OCI-LY7 (cell line): ENCODE measurements around the gene ERICH2. TPM values are rescaled to one million over a fixed set of nuclear protein-coding genes. Genes with fewer than 3 reads are reported as not detected.

ENCODE experiments used
- BruUV-seq: library from RNA; stranded (reverse); fragments of 400-500 nt; replicated peaks from 2 replicates; lab custom pipeline; 2021; lab: Mats Ljungman, UMichigan
- CTCF ChIA-PET: fragments of 300-600 bp; sonication (Branson Sonifier 250); formaldehyde crosslinking; loops from one replicate; lab custom pipeline; 2022; ENCODE audit warnings: antibody characterized with exemption; ENCODE audit not compliant: unreplicated experiment; lab: Charles Lee
- POLR2A ChIA-PET: fragments of 300-600 bp; sonication (Branson Sonifier 250); formaldehyde crosslinking; loops from one replicate; lab custom pipeline; 2022; ENCODE audit warnings: antibody characterized with exemption; lab: Charles Lee
- DNase-seq: peaks from one replicate; pipeline ENCODE4 v3.0.0-alpha.2; 2015; ENCODE audit warnings: low spot score
- H2AFZ ChIP-seq: fragments of 200-600 bp; sonication (generic), shearing (Covaris generic); 2 replicates; pipeline ENCODE4 v1.6.1; 2014; ENCODE audit warnings: mild to moderate bottlenecking, antibody characterized with exemption, low read length, moderate library complexity
- H3K27ac ChIP-seq: fragments of 200-600 bp; sonication (generic); 2 replicates; pipeline ENCODE4 v1.5.1; 2014; ENCODE audit warnings: mixed run types, low read depth, mild to moderate bottlenecking, moderate library complexity, low read length, inconsistent platforms; ENCODE audit not compliant: poor library complexity, severe bottlenecking
- H3K36me3 ChIP-seq: fragments of 200-600 bp; sonication (generic); 2 replicates; pipeline ENCODE4 v1.6.1; 2014; ENCODE audit warnings: mild to moderate bottlenecking, antibody characterized with exemption, low read length, moderate library complexity, mixed read lengths; ENCODE audit not compliant: insufficient read depth
- H3K4me1 ChIP-seq: fragments of 200-600 bp; sonication (generic); 2 replicates; pipeline ENCODE4 v1.5.1; 2014; ENCODE audit warnings: mild to moderate bottlenecking, low read length; ENCODE audit not compliant: insufficient read depth, poor library complexity, severe bottlenecking
- H3K4me2 ChIP-seq: fragments of 200-600 bp; sonication (generic); 2 replicates; pipeline ENCODE4 v1.6.1; 2014; ENCODE audit warnings: mild to moderate bottlenecking, low read length
- H3K4me3 ChIP-seq: fragments of 200-600 bp; sonication (generic); 2 replicates; pipeline ENCODE4 v1.5.1; 2014; ENCODE audit warnings: mild to moderate bottlenecking, low read depth, low read length; ENCODE audit not compliant: poor library complexity, severe bottlenecking
- H3K79me2 ChIP-seq: fragments of 200-600 bp; sonication (generic); 2 replicates; pipeline ENCODE4 v1.6.1; 2016; ENCODE audit warnings: low read depth, mild to moderate bottlenecking, low read length, moderate library complexity, mixed read lengths; ENCODE audit not compliant: insufficient read depth
- H3K9me2 ChIP-seq: fragments of 200-600 bp; sonication (generic); 2 replicates; pipeline ENCODE4 v1.6.1; 2016; ENCODE audit warnings: mild to moderate bottlenecking, low read length, mixed read lengths; ENCODE audit not compliant: insufficient read depth
- H3K9me3 ChIP-seq: fragments of 200-600 bp; sonication (generic); 2 replicates; pipeline ENCODE4 v1.6.1; 2014; ENCODE audit warnings: mild to moderate bottlenecking, mixed run types, low read length, mixed read lengths
- H4K20me1 ChIP-seq: fragments of 200-600 bp; sonication (generic); 2 replicates; pipeline ENCODE4 v1.6.1; 2014; ENCODE audit warnings: mild to moderate bottlenecking, antibody characterized with exemption, low read length, moderate library complexity, mixed read lengths; ENCODE audit not compliant: insufficient read depth
- CTCF ChIP-seq: fragments of 200-600 bp; sonication (generic); conservative IDR thresholded peaks from 2 replicates; pipeline ENCODE4 v1.5.1; 2014; ENCODE audit warnings: mild to moderate bottlenecking, antibody characterized with exemption, low read length, moderate library complexity, mixed read lengths
- EZH2phosphoT487 ChIP-seq: fragments of 200-600 bp; sonication (generic); IDR thresholded peaks from 2 replicates; pipeline ENCODE4 v1.6.1; 2018; ENCODE audit warnings: low read depth, borderline replicate concordance, mild to moderate bottlenecking, mixed run types, antibody characterized with exemption, low read length, moderate library complexity, mixed read lengths
- intact Hi-C: fragments of 100-400 bp; cut with micrococcal nuclease; formaldehyde crosslinking; loops from one replicate; pipeline ENCODE4 v1.10.0; 2022; ENCODE audit not compliant: unreplicated experiment
- total RNA-seq, 2 experiments: library from RNA; depleted of rRNA in 1 of 2; stranded (reverse); fragments of >200 nt in 1 of 2; shearing (Covaris generic) in 1 of 2; gene quantifications; 2 replicates each; pipeline ENCODE4 v1.2.3, GENCODE V29; 2014 to 2022

The ERICH2 gene
- total RNA-seq, 2 experiments from 2014 or later, result not detected

GRCh38 chr2:170828533-170828916, 58.3 kb downstream of the ERICH2 start:
- H3K79me2 ChIP-seq, result no peaks in the 10 kb centered on the region
- H3K4me3 ChIP-seq, result no peak overlapping the region
- ChIA-PET CTCF (no interaction called here), POLR2A (interaction anchor here (0.6 kb wide), 1 partner anchor 405 kb away, joined by 4 read pairs; no protein-coding TSS in a partner anchor)
- no peaks in the 10 kb centered on the region for H3K9me3 ChIP-seq
- TF ChIP-seq CTCF (no peak), EZH2phosphoT487 (no peak)
- BruUV-seq, result no TSS peak
- no peaks in the 10 kb centered on the region for H3K36me3 ChIP-seq
- no peak overlapping the region for H3K27ac ChIP-seq
- H3K4me1 ChIP-seq, result no peaks in the 10 kb centered on the region
- DNase-seq, result no peak
- intact Hi-C loops, result no loop called here
- H3K4me2 ChIP-seq, result no peak overlapping the region
- no peak overlapping the region for H2AFZ ChIP-seq
- no peaks in the 10 kb centered on the region for H3K9me2 ChIP-seq
- H4K20me1 ChIP-seq, result no peaks in the 10 kb centered on the region

GRCh38 chr2:170829036-170829435, 58.9 kb downstream of the ERICH2 start:
- Histone ChIP-seq H3K27ac (no peak overlapping the region), H3K9me3 (no peaks in the 10 kb centered on the region), H2AFZ (no peak overlapping the region), H4K20me1 (no peaks in the 10 kb centered on the region), H3K79me2 (no peaks in the 10 kb centered on the region), H3K4me1 (no peaks in the 10 kb centered on the region), H3K4me2 (no peak overlapping the region), H3K36me3 (no peaks in the 10 kb centered on the region), H3K9me2 (no peaks in the 10 kb centered on the region), H3K4me3 (no peak overlapping the region)
- intact Hi-C loops, result no loop called here
- no peak for TF ChIP-seq EZH2phosphoT487
- TF ChIP-seq CTCF, result no peak
- no TSS peak for BruUV-seq
- ChIA-PET POLR2A (interaction anchor here (0.6 kb wide), 1 partner anchor 406 kb away, joined by 4 read pairs; no protein-coding TSS in a partner anchor), CTCF (no interaction called here)
- no peak for DNase-seq

GRCh38 chr2:170830166-170830565, 60.0 kb downstream of the ERICH2 start:
- CTCF ChIA-PET, result no interaction called here
- no peaks in the 10 kb centered on the region for H3K79me2 ChIP-seq
- no peak for DNase-seq
- H3K27ac ChIP-seq, result no peak overlapping the region
- intact Hi-C loops, result no loop called here
- no peaks in the 10 kb centered on the region for H3K4me1 ChIP-seq
- POLR2A ChIA-PET, result no interaction called here
- BruUV-seq, result no TSS peak
- H4K20me1 ChIP-seq, result no peaks in the 10 kb centered on the region
- H3K9me3 ChIP-seq, result no peaks in the 10 kb centered on the region
- H3K36me3 ChIP-seq, result no peaks in the 10 kb centered on the region
- H3K4me2 ChIP-seq, result no peak overlapping the region
- TF ChIP-seq CTCF, result no peak
- TF ChIP-seq EZH2phosphoT487, result no peak
- no peaks in the 10 kb centered on the region; the same call in 1 of the 2 replicates for H3K9me2 ChIP-seq
- no peak overlapping the region for H3K4me3 ChIP-seq
- no peak overlapping the region for H2AFZ ChIP-seq
